Pons (tissue), 1 donor: Measurements from ENCODE around the gene NRXN3.

Source experiments
- DNase-seq: peaks from one replicate; pipeline ENCODE4 v3.0.0-alpha.2; 2016; ENCODE audit warnings: low spot score

Gene NRXN3

GRCh38 chr14:78586681-78587080 is 416.5 kb downstream of the NRXN3 start:
- no peak for DNase-seq

GRCh38 chr14:78588906-78589305 is 418.7 kb downstream of the NRXN3 start:
- no peak for DNase-seq

- DNase-seq, result no peak
These were observed 422.5 kb downstream of the NRXN3 start for GRCh38 chr14:78592616-78593219.

- DNase-seq, result no peak
These were observed 423.8 kb downstream of the NRXN3 start for GRCh38 chr14:78593949-78594348.

GRCh38 chr14:78595797-78596196 is 425.6 kb downstream of the NRXN3 start:
- no peak for DNase-seq

GRCh38 chr14:78598046-78598920 is 428.1 kb downstream of the NRXN3 start:
- DNase-seq, result peak; percentile 71

- DNase-seq, result no peak
These were observed 435.0 kb downstream of the NRXN3 start for GRCh38 chr14:78605025-78605762.

GRCh38 chr14:78605897-78606500 is 435.8 kb downstream of the NRXN3 start:
- DNase-seq, result no peak

- peak; percentile 28 for DNase-seq
These were observed 439.0 kb downstream of the NRXN3 start for GRCh38 chr14:78608998-78609787.

GRCh38 chr14:78610994-78611393 is 440.8 kb downstream of the NRXN3 start:
- DNase-seq, result no peak

GRCh38 chr14:78611796-78612571 is 441.8 kb downstream of the NRXN3 start:
- DNase-seq, result no peak

- no peak for DNase-seq
These were observed 442.5 kb downstream of the NRXN3 start for GRCh38 chr14:78612666-78613065.

- DNase-seq, result no peak
These were observed 444.4 kb downstream of the NRXN3 start for GRCh38 chr14:78614593-78614992.

GRCh38 chr14:78617735-78618134 is 447.6 kb downstream of the NRXN3 start:
- DNase-seq, result no peak

- DNase-seq, result no peak
These were observed 448.2 kb downstream of the NRXN3 start for GRCh38 chr14:78618368-78618767.

GRCh38 chr14:78627114-78627513 is 456.9 kb downstream of the NRXN3 start:
- no peak for DNase-seq

- DNase-seq, result no peak
These were observed 461.4 kb downstream of the NRXN3 start for GRCh38 chr14:78631551-78631950.

- peak; percentile 20 for DNase-seq
These were observed 463.6 kb downstream of the NRXN3 start for GRCh38 chr14:78633752-78634151.

- no peak for DNase-seq
These were observed 467.3 kb downstream of the NRXN3 start for GRCh38 chr14:78637489-78637888.

GRCh38 chr14:78637908-78638475 is 467.8 kb downstream of the NRXN3 start:
- DNase-seq, result no peak
